Epithelial cell of umbilical artery (primary cell): ENCODE results near the gene LILRA6. TPM values are rescaled to one million over a fixed set of nuclear protein-coding genes. Genes with fewer than 3 reads are reported as not detected.

Experiments used
- total RNA-seq: library from RNA; depleted of rRNA; stranded (reverse); fragments of >200 nt; gene quantifications from 2 replicates; pipeline ENCODE4 v1.2.3, GENCODE V29; 2014

Gene LILRA6
- under 0.01 TPM in 1 of 2 replicates, not detected in the other for total RNA-seq

DNA sequence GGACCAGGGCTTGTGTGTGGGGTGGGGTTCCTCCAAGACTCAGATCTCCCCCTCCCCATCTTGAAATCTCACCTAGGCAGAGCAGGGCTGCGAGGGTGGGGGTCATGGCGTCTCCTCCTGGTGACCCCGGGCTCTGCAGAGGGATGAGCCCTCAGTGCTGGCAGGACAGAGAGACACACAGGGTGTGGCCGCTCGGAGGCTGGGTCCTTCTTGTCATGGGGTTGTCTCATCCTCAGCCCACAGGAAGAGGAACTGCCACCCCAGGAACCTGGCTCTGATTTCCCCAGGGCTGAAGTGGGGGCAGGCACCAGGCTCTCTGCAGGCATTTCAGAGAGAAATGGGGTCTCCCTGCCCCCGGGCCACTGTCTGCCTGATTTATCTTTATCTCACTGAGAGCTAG lies at the start of gene LILRA6:
Gene LILRA6, minus strand, starts transcription at position 145 of the 400 bp plus-strand sequence.

GRCh38 chr19:54281007-54281728 lies 38.6 kb upstream of the LILRA6 start, which contains the start of gene LILRB2:
Gene LILRB2 (minus strand): TSS chr19:54281110. CDS start chr19:54280496, 614 bp downstream.

GRCh38 chr19:54257116-54257480 lies 14.5 kb upstream of the LILRA6 start, which contains the start of gene LILRB5:
Gene LILRB5 (minus strand): TSS chr19:54257273. CDS start chr19:54257193, 80 bp downstream.

GRCh38 chr19:54222474-54223276 lies 19.9 kb downstream of the LILRA6 start, which contains the start of gene LILRB3:
Gene LILRB3 (minus strand): TSS chr19:54223007. CDS start chr19:54222976, 31 bp downstream.

GRCh38 chr19:54191011-54191810 lies 51.4 kb downstream of the LILRA6 start, which contains the start of gene TSEN34:
Gene TSEN34 (plus strand): TSS chr19:54191308. CDS start chr19:54191365, 57 bp downstream.

GRCh38 chr19:54189145-54189734 lies 53.4 kb downstream of the LILRA6 start, which contains the start of gene MBOAT7:
Gene MBOAT7 (minus strand): TSS chr19:54189580. CDS start chr19:54188508, 1,072 bp downstream.

Other genes starting within 250 kb of the LILRA6 start
- not detected in 2 replicates for gene VSTM1, start 178.9 kb downstream of the LILRA6 start, total RNA-seq
- gene TARM1, start 161.4 kb downstream of the LILRA6 start, total RNA-seq = not detected in 2 replicates
- not detected in 2 replicates for gene OSCAR, start 142.0 kb downstream of the LILRA6 start, total RNA-seq
- gene NDUFA3, start 139.9 kb downstream of the LILRA6 start, total RNA-seq = 9.4 and 18.2 TPM in 2 replicates
- 36.6 and 40.0 TPM in 2 replicates for gene TFPT, start 127.1 kb downstream of the LILRA6 start, total RNA-seq
- gene PRPF31, start 127.0 kb downstream of the LILRA6 start, total RNA-seq = 75.7 and 92.9 TPM in 2 replicates
- gene CNOT3, start 105.0 kb downstream of the LILRA6 start, total RNA-seq = 9.1 and 9.3 TPM in 2 replicates
- 7.8 and 12.2 TPM in 2 replicates for gene LENG1, start 83.1 kb downstream of the LILRA6 start, total RNA-seq
- 0.32 TPM in 1 of 2 replicates, not detected in the other for gene TMC4, start 69.6 kb downstream of the LILRA6 start, total RNA-seq
- gene MBOAT7, start 53.2 kb downstream of the LILRA6 start, total RNA-seq = 45.1 and 83.9 TPM in 2 replicates
- gene TSEN34, start 51.5 kb downstream of the LILRA6 start, total RNA-seq = 60.0 and 74.1 TPM in 2 replicates
- 2,242 and 2,420 TPM in 2 replicates for gene RPS9, start 41.9 kb downstream of the LILRA6 start, total RNA-seq
- not detected in 2 replicates for gene LILRB3, start 19.8 kb downstream of the LILRA6 start, total RNA-seq
- gene LILRB5, start 14.5 kb upstream of the LILRA6 start, total RNA-seq = not detected in 2 replicates
- not detected in 2 replicates for gene LILRB2, start 38.3 kb upstream of the LILRA6 start, total RNA-seq
- not detected in 2 replicates for gene LILRA5, start 70.4 kb upstream of the LILRA6 start, total RNA-seq
- gene LILRA4, start 96.4 kb upstream of the LILRA6 start, total RNA-seq = not detected in 2 replicates
- gene LAIR1, start 122.1 kb upstream of the LILRA6 start, total RNA-seq = not detected in 2 replicates
- not detected in 2 replicates for gene TTYH1, start 172.7 kb upstream of the LILRA6 start, total RNA-seq
- gene LENG8, start 206.4 kb upstream of the LILRA6 start, total RNA-seq = 14.3 and 34.3 TPM in 2 replicates
- 5.6 and 7.5 TPM in 2 replicates for gene LENG9, start 221.0 kb upstream of the LILRA6 start, total RNA-seq
- 29.6 and 40.3 TPM in 2 replicates for gene CDC42EP5, start 230.5 kb upstream of the LILRA6 start, total RNA-seq